Chondrocyte (in vitro differentiated cells): ENCODE measurements around the gene MEF2D. TPM values are rescaled to one million over a fixed set of nuclear protein-coding genes. Genes with fewer than 3 reads are reported as not detected.
A peak's percentile ranks its signal among the peaks of the same experiment; 100 is the strongest.

Experiments
- DNase-seq: peaks from one replicate; pipeline ENCODE4 v3.0.0; 2021; ENCODE audit warnings: mixed read lengths, low spot score
- H3K27ac Mint-ChIP-seq: one replicate; pipeline ENCODE4 v1.8.0; 2021; ENCODE audit warnings: mild to moderate bottlenecking, moderate library complexity, mixed read lengths; ENCODE audit not compliant: unreplicated experiment
- H3K27me3 Mint-ChIP-seq: 2 replicates; pipeline ENCODE4 v1.8.0; 2021; ENCODE audit warnings: low read depth, mixed read lengths
- H3K36me3 Mint-ChIP-seq: 2 replicates; pipeline ENCODE4 v1.8.0; 2021; ENCODE audit warnings: low read depth, mixed read lengths
- H3K4me1 Mint-ChIP-seq: 2 replicates; pipeline ENCODE4 v1.8.0; 2021; ENCODE audit warnings: low read depth, mild to moderate bottlenecking, mixed read lengths
- H3K4me3 Mint-ChIP-seq: one replicate; pipeline ENCODE4 v1.8.0; 2021; ENCODE audit warnings: mild to moderate bottlenecking, moderate library complexity, mixed read lengths; ENCODE audit not compliant: unreplicated experiment
- H3K9me3 Mint-ChIP-seq: 2 replicates; pipeline ENCODE4 v1.8.0; 2021; ENCODE audit warnings: low read depth, mixed read lengths
- CTCF ChIP-seq: fragments of 200-600 bp; sonication (generic); IDR thresholded peaks from 2 replicates; pipeline ENCODE4 v1.5.0; 2021; ENCODE audit warnings: antibody characterized with exemption, mild to moderate bottlenecking, moderate library complexity
- total RNA-seq: library from RNA; stranded (reverse); gene quantifications from 3 replicates; pipeline ENCODE4 v1.2.1, GENCODE V29; 2021

MEF2D gene
- total RNA-seq, 1 donor from 2014 or later: 62.0 TPM

GRCh38 chr1:156492591-156493080 is 7.9 kb downstream of the MEF2D start:
- peaks cover 1% of the 10 kb centered on the region for H3K36me3 Mint-ChIP-seq
- H3K27me3 Mint-ChIP-seq: no peaks in the 10 kb centered on the region
- H3K9me3 Mint-ChIP-seq: no peaks in the 10 kb centered on the region
- peak overlapping the region; percentile 77 for H3K27ac Mint-ChIP-seq
- no peak for TF ChIP-seq CTCF
- DNase-seq: no peak
- no peak overlapping the region for H3K4me3 Mint-ChIP-seq
- H3K4me1 Mint-ChIP-seq: peaks cover 98% of the 10 kb centered on the region

GRCh38 chr1:156492013-156492590 is 8.5 kb downstream of the MEF2D start:
- Mint-ChIP-seq H3K27ac (peak overlapping the region; percentile 77), H3K4me1 (peaks cover 97% of the 10 kb centered on the region), H3K4me3 (no peak overlapping the region), H3K36me3 (peaks cover 1% of the 10 kb centered on the region), H3K27me3 (no peaks in the 10 kb centered on the region), H3K9me3 (no peaks in the 10 kb centered on the region)
- no peak for TF ChIP-seq CTCF
- DNase-seq: no peak

- H3K36me3 Mint-ChIP-seq: peaks cover 1% of the 10 kb centered on the region
- no peaks in the 10 kb centered on the region for H3K9me3 Mint-ChIP-seq
- H3K27me3 Mint-ChIP-seq: no peaks in the 10 kb centered on the region
- peak overlapping the region; percentile 94 for H3K27ac Mint-ChIP-seq
- peaks cover 97% of the 10 kb centered on the region for H3K4me1 Mint-ChIP-seq
- TF ChIP-seq CTCF: no peak
- DNase-seq: no peak
- peak overlapping the region; percentile 65 for H3K4me3 Mint-ChIP-seq
Measured at GRCh38 chr1:156491151-156491949, 9.2 kb downstream of the MEF2D start.

- peak overlapping the region; percentile 94 for H3K27ac Mint-ChIP-seq
- DNase-seq: no peak
- H3K27me3 Mint-ChIP-seq: no peaks in the 10 kb centered on the region
- peak overlapping the region; percentile 65 for H3K4me3 Mint-ChIP-seq
- H3K36me3 Mint-ChIP-seq: peaks cover 1% of the 10 kb centered on the region
- peaks cover 89% of the 10 kb centered on the region for H3K4me1 Mint-ChIP-seq
- no peaks in the 10 kb centered on the region for H3K9me3 Mint-ChIP-seq
- TF ChIP-seq CTCF: peak; percentile 72
Measured at GRCh38 chr1:156490401-156491032, 10.1 kb downstream of the MEF2D start.

GRCh38 chr1:156489935-156490293 is 10.7 kb downstream of the MEF2D start:
- Mint-ChIP-seq H3K4me1 (peaks cover 83% of the 10 kb centered on the region), H3K4me3 (peak overlapping the region; percentile 65), H3K27ac (peak overlapping the region; percentile 94), H3K36me3 (no peaks in the 10 kb centered on the region), H3K9me3 (no peaks in the 10 kb centered on the region), H3K27me3 (no peaks in the 10 kb centered on the region)
- TF ChIP-seq CTCF: no peak
- no peak for DNase-seq
